Caki2 (cell line): ENCODE results near the gene CSNK1A1. TPM values are rescaled to one million over a fixed set of nuclear protein-coding genes. Genes with fewer than 3 reads are reported as not detected.

Experiments
- DNase-seq: peaks from one replicate; pipeline ENCODE4 v3.0.0-alpha.2; 2015; ENCODE audit warnings: low read depth
- in situ Hi-C: cut with HindIII; loops from 2 replicates; pipeline ENCODE4 v1.10.0; 2016; ENCODE audit warnings: low sequenced_read_pairs, low pct_unique_long_range_greater_than_20kb, mixed read lengths
- total RNA-seq: library from RNA; depleted of rRNA; stranded (reverse); fragments of >200 nt; shearing (Covaris generic); gene quantifications from 2 replicates; pipeline ENCODE4 v1.2.3, GENCODE V29; 2014; ENCODE audit warnings: low replicate concordance

CSNK1A1 gene
- total RNA-seq, 1 experiment from 2014 or later, result 199 TPM

- in situ Hi-C loops, result no loop called here
- DNase-seq, result no peak
Measured at GRCh38 chr5:149503006-149503405, 48.2 kb downstream of the CSNK1A1 start.

- in situ Hi-C loops, result no loop called here
- no peak for DNase-seq
Measured at GRCh38 chr5:149500922-149501582, 50.2 kb downstream of the CSNK1A1 start.

GRCh38 chr5:149498724-149499336 lies 52.4 kb downstream of the CSNK1A1 start:
- DNase-seq, result no peak
- in situ Hi-C loops, result no loop called here

GRCh38 chr5:149497357-149497756 lies 53.9 kb downstream of the CSNK1A1 start:
- in situ Hi-C loops, result no loop called here
- DNase-seq, result no peak

- DNase-seq, result no peak
- in situ Hi-C loops, result no loop called here
Measured at GRCh38 chr5:149496917-149497316, 54.3 kb downstream of the CSNK1A1 start.

- no peak for DNase-seq
- in situ Hi-C loops, result no loop called here
Measured at GRCh38 chr5:149496166-149496565, 55.1 kb downstream of the CSNK1A1 start.

GRCh38 chr5:149495673-149496072 lies 55.6 kb downstream of the CSNK1A1 start:
- DNase-seq, result no peak
- in situ Hi-C loops, result no loop called here

GRCh38 chr5:149493316-149493715 lies 57.9 kb downstream of the CSNK1A1 start:
- DNase-seq, result no peak
- in situ Hi-C loops, result no loop called here

- in situ Hi-C loops, result no loop called here
- no peak for DNase-seq
Measured at GRCh38 chr5:149492781-149493180, 58.5 kb downstream of the CSNK1A1 start.

GRCh38 chr5:149490599-149491485 lies 60.4 kb downstream of the CSNK1A1 start:
- in situ Hi-C loops, result no loop called here
- DNase-seq, result no peak

GRCh38 chr5:149489605-149490037 lies 61.6 kb downstream of the CSNK1A1 start:
- in situ Hi-C loops, result no loop called here
- no peak for DNase-seq

- in situ Hi-C loops, result no loop called here
- DNase-seq, result no peak
Measured at GRCh38 chr5:149488645-149489306, 62.5 kb downstream of the CSNK1A1 start.

GRCh38 chr5:149487672-149488071 lies 63.6 kb downstream of the CSNK1A1 start:
- in situ Hi-C loops, result no loop called here
- DNase-seq, result no peak

GRCh38 chr5:149486726-149487635 lies 64.3 kb downstream of the CSNK1A1 start:
- in situ Hi-C loops, result no loop called here
- DNase-seq, result no peak

- peak; percentile 92 for DNase-seq
- in situ Hi-C loops, result no loop called here
Measured at GRCh38 chr5:149485655-149486615, 65.3 kb downstream of the CSNK1A1 start.

GRCh38 chr5:149481485-149481884 lies 69.8 kb downstream of the CSNK1A1 start:
- DNase-seq, result no peak
- in situ Hi-C loops, result no loop called here

- in situ Hi-C loops, result no loop called here
Measured at GRCh38 chr5:149478761-149479160, 72.5 kb downstream of the CSNK1A1 start.

More at GRCh38 chr5:149478761-149479160, 72.5 kb downstream of the CSNK1A1 start:
- no peak for DNase-seq
